Adrenal gland (tissue), 5 donors: Measurements from ENCODE around the gene FAM83B.

Source experiments
- CTCF ChIP-seq, 6 experiments: fragments of 450-650 bp in 4 of 6; fragments of 200-600 bp in 2 of 6; sonication (generic) in 1 of 6; IDR thresholded peaks; 1 replicate in 5 of 6; 2 replicates in 1 of 6; pipeline versions ENCODE4 v1.5.1 to v1.8.0; 2016 to 2021; ENCODE audit warnings: antibody characterized with exemption in 6 of 6, mild to moderate bottlenecking in 2 of 6, moderate library complexity in 1 of 6
- POLR2A ChIP-seq, 2 donors: fragments of 450-650 bp; IDR thresholded peaks; one replicate each; pipeline ENCODE4 v1.6.1; 2017; ENCODE audit warnings: antibody characterized with exemption in 2 of 2, mild to moderate bottlenecking in 2 of 2, moderate library complexity in 1 of 2
- donor health status: DM: no; HTN: no; CAD: no.

GRCh38 chr6:54981276-54981609 is 134.7 kb downstream of the FAM83B start:
- TF ChIP-seq CTCF (IDR thresholded peaks at IDR 0.05): no peak
- TF ChIP-seq POLR2A (IDR thresholded peaks at IDR 0.05): no peak
